Activated B cell treated with CpG ODN at 0.5 μM for 24 hours (primary cell): ENCODE results near the gene PTDSS2. TPM values are rescaled to one million over a fixed set of nuclear protein-coding genes. Genes with fewer than 3 reads are reported as not detected.
"Not testable (repeated sequence)": the region's sequence is repeated elsewhere in the genome, so short reads cannot be mapped to it uniquely, and the experiment has no call there.

Experiments
- ATAC-seq: fragments of 200-7000 bp; cut with Tn5 transposase; one replicate; pipeline ENCODE4 v1.10.0; 2021; ENCODE audit warnings: low read depth, mild to moderate bottlenecking, moderate library complexity
- CTCF ChIA-PET: fragments of 350-600 bp; sonication (Branson Sonifier 250); formaldehyde crosslinking; loops from one replicate; lab custom pipeline; 2021; ENCODE audit warnings: antibody characterized with exemption; lab: Charles Lee
- POLR2A ChIA-PET: fragments of 350-600 bp; sonication (Branson Sonifier 250); formaldehyde crosslinking; loops from one replicate; lab custom pipeline; 2021; ENCODE audit warnings: antibody characterized with exemption; lab: Charles Lee
- DNase-seq: peaks from one replicate; pipeline ENCODE4 v3.0.0; 2022
- H3K27ac Mint-ChIP-seq: one replicate; pipeline ENCODE4 v1.8.0; 2020; ENCODE audit warnings: mixed read lengths
- H3K27me3 Mint-ChIP-seq: one replicate; pipeline ENCODE4 v1.8.0; 2021; ENCODE audit warnings: mixed read lengths
- H3K36me3 Mint-ChIP-seq: one replicate; pipeline ENCODE4 v1.8.0; 2021; ENCODE audit warnings: low read depth, mixed read lengths
- H3K4me1 Mint-ChIP-seq: one replicate; pipeline ENCODE4 v1.8.0; 2021; ENCODE audit warnings: mixed read lengths
- H3K4me3 Mint-ChIP-seq: one replicate; pipeline ENCODE4 v1.8.0; 2020; ENCODE audit warnings: mild to moderate bottlenecking, mixed read lengths
- H3K9me3 Mint-ChIP-seq: one replicate; pipeline ENCODE4 v1.8.0; 2020; ENCODE audit warnings: mixed read lengths
- CTCF ChIP-seq: fragments of 200-600 bp; IDR thresholded peaks from one replicate; pipeline ENCODE4 v1.8.0; 2022; ENCODE audit warnings: antibody characterized with exemption, mild to moderate bottlenecking
- intact Hi-C: fragments of 100-400 bp; cut with micrococcal nuclease; formaldehyde crosslinking; loops from one replicate; pipeline ENCODE4 v1.15.1; 2024
- total RNA-seq: library from RNA; stranded (reverse); gene quantifications from 2 replicates; pipeline ENCODE4 v1.2.3, GENCODE V29; 2022

Gene PTDSS2
- total RNA-seq: 17.8 and 22.0 TPM in 2 replicates

DNA sequence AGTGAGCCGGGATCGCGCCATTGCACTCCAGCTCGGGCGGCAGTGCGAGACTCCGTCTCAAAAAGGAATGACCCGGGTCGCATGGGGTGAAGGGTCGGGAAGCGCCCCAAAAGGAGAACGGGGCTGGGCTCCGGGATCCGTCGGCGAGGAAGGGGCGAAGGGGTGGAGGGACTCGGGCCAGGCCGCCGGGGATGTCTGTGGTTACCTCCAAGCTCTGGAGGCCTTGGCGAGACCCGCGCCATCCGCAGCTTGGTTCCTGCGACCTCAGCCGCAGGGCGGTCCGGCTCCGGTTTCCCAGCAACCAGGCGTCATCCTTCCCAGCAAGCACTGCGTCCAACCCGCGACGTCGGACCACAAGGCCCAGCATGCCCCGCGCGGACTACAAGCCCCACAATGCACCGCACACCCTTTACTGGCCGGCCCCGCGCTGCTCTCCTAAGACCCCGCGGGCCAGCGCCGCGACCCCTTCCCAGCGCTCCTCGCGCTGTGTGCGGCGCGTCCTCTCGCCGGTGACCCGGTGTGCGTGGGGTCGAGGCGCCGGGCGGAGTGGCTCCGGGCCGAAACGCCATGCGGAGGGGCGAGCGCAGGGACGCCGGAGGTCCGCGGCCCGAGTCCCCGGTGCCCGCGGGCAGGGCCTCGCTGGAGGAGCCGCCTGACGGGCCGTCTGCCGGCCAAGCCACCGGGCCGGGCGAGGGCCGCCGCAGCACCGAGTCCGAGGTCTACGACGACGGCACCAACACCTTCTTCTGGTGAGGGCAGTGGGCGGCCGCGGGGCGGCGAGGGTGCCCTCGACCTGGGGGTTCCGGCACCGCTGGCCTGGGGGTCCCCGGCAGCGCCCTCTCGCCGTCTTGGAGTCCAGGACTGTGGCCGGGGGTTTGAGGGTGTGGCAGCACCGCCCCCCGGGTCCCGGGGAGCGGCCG, at the start of gene PTDSS2:
Gene PTDSS2 (plus strand): TSS at position 391 of the 920 bp plus-strand sequence. CDS start 177 bp downstream, at position 568.
- Mint-ChIP-seq H3K9me3 (no peaks in the 10 kb centered on the region), H3K27me3 (no peaks in the 10 kb centered on the region), H3K27ac (peak within 1 kb of the TSS; percentile 95), H3K4me1 (peaks cover 35% of the 10 kb centered on the region), H3K4me3 (peak within 1 kb of the TSS; percentile 97), H3K36me3 (peaks cover 19% of the 10 kb centered on the region)
- DNase-seq (peak; percentile 93), ATAC-seq (peak; percentile 72)
- CTCF ChIA-PET: interaction anchor here (0.8 to 2.8 kb wide), 3 partner anchors 56 to 276 kb away, joined by 3 to 8 read pairs (median 8); partner anchors contain the start of gene RNH1
- intact Hi-C loops: loop anchor here (1.0 to 5.0 kb wide), 6 partner anchors 56 to 347 kb away; partner anchors contain the start of genes HRAS and IFITM2
- no peak for TF ChIP-seq CTCF
- POLR2A ChIA-PET: interaction anchor here (0.6 to 4.3 kb wide), 13 partner anchors 16 to 243 kb away, joined by 3 to 50 read pairs (median 4); partner anchors contain the start of genes BET1L, HRAS, LRRC56 and PHRF1

DNA sequence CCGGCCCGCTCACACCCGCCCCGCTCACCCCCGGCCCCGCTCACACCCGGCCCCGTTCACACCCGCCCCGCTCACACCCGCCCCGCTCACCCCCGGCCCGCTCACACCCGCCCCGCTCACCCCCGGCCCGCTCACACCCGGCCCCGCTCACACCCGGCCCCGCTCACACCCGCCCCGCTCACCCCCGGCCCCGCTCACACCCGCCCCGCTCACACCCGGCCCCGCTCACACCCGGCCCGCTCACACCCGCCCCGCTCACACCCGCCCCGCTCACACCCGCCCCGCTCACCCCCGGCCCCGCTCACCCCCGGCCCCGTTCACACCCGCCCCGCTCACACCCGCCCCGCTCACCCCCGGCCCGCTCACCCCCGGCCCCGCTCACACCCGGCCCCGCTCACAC, 48.9 kb upstream of the PTDSS2 start:
- H3K4me3 Mint-ChIP-seq, H3K9me3 Mint-ChIP-seq, DNase-seq, H3K36me3 Mint-ChIP-seq, ATAC-seq, POLR2A ChIA-PET, H3K27ac Mint-ChIP-seq, intact Hi-C loops, H3K4me1 Mint-ChIP-seq, H3K27me3 Mint-ChIP-seq, CTCF ChIA-PET: not testable (repeated sequence)

DNA sequence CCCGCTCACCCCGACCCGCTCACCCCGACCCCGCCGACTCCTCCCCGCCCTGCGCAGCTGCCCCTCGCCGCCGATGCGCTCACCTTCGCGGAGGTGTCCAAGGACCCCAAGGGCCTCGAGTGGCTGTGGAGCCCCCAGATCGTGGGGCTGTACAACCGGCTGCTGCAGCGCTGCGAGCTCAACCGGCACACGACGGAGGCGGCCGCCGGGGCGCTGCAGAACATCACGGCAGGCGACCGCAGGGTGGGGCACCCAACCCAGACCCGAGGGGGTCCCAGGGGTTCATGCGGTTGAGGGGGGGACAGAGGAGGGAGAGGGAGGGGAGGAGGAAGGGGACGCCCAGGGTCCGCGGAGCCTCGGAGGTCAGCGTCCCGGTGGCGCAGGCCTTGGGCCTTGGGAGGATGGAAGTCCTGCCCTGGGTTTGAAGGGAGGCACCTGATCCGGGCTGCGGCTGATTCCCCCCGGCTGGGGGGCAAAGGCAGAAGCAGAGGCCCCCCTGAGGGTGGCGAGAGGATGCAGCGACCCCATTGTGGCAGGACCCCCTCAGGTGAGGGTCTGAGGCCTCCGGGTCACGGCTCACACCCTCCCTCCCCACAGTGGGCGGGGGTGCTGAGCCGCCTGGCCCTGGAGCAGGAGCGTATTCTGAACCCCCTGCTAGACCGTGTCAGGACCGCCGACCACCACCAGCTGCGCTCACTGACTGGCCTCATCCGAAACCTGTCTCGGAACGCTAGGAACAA, 46.9 kb upstream of the PTDSS2 start:
- intact Hi-C loops: no loop called here
- no peaks in the 10 kb centered on the region for H3K36me3 Mint-ChIP-seq
- no peak for DNase-seq
- peaks cover 3% of the 10 kb centered on the region for H3K27me3 Mint-ChIP-seq
- ChIA-PET POLR2A (no interaction called here), CTCF (no interaction called here)
- no peak overlapping the region for H3K27ac Mint-ChIP-seq
- no peaks in the 10 kb centered on the region for H3K9me3 Mint-ChIP-seq
- peaks cover 3% of the 10 kb centered on the region for H3K4me1 Mint-ChIP-seq
- H3K4me3 Mint-ChIP-seq: no peak overlapping the region
- no peak for TF ChIP-seq CTCF
- ATAC-seq: no peak

DNA sequence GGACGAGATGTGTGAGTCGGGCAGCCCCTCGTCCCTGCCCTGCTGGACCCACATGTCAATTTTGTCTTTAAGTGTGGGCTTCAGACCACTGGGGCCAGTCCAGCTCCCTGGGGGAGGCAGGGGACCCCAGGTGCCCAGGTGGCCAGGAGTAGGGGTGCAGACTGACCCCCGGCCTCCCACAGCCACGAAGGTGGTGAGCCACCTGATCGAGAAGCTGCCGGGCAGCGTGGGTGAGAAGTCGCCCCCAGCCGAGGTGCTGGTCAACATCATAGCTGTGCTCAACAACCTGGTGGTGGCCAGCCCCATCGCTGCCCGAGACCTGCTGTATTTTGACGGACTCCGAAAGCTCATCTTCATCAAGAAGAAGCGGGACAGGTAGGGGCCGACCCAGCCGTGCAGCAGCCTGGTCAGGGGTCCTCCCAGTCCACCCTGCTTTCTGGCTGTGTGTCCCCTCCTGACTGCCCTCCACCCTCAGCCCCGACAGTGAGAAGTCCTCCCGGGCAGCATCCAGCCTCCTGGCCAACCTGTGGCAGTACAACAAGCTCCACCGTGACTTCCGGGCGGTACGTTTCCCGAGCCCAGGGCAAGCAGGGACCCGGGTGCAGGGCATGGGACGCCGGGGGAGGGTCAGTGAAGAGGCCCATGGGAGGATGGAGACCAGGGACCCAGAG, 46.2 kb upstream of the PTDSS2 start:
- intact Hi-C loops: no loop called here
- ATAC-seq (no peak), DNase-seq (no peak)
- Mint-ChIP-seq H3K4me1 (peaks cover 3% of the 10 kb centered on the region), H3K36me3 (no peaks in the 10 kb centered on the region), H3K27ac (no peak overlapping the region), H3K4me3 (no peak overlapping the region), H3K9me3 (no peaks in the 10 kb centered on the region), H3K27me3 (peaks cover 3% of the 10 kb centered on the region)
- no peak for TF ChIP-seq CTCF
- ChIA-PET POLR2A (no interaction called here), CTCF (no interaction called here)

DNA sequence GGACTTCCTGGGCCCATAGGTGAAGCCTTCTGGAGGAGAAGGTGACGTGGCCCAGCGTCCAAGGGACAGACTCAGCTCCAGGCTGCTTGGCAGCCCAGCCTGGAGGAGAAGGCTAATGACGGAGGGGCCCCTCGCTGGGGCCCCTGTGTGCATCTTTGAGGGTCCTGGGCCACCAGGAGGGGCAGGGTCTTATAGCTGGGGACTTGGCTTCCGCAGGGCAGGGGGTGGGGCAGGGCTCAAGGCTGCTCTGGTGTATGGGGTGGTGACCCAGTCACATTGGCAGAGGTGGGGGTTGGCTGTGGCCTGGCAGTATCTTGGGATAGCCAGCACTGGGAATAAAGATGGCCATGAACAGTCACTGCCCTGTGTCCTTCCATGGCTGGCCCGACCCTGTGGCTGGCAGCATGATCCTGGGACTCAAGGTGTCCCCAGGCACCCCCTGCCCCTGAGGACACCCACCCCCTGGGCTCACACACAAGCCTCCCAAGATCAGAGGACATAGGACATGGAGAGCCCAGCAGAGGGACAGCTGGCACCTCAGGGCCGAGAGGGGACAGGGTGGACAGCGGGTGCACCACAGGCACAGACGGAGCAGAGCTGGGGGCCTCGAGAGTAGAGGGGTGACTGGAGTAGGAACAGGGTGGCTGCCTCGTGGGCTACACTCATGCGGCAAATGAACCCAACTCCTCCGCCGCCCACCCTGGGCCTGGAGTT, 45.4 kb upstream of the PTDSS2 start:
- peaks cover 2% of the 10 kb centered on the region for H3K27me3 Mint-ChIP-seq
- H3K4me3 Mint-ChIP-seq: no peak overlapping the region
- no peak for TF ChIP-seq CTCF
- POLR2A ChIA-PET: no interaction called here
- no peak for DNase-seq
- peaks cover 3% of the 10 kb centered on the region for H3K4me1 Mint-ChIP-seq
- no peaks in the 10 kb centered on the region for H3K36me3 Mint-ChIP-seq
- intact Hi-C loops: no loop called here
- no peak for ATAC-seq
- CTCF ChIA-PET: no interaction called here
- no peak overlapping the region for H3K27ac Mint-ChIP-seq
- no peaks in the 10 kb centered on the region for H3K9me3 Mint-ChIP-seq
